Stimulated activated CD8-positive, alpha-beta memory T cell treated with anti-CD3 and anti-CD28 coated beads, Interleukin-7, amount 100 ng/mL, for 48 hours (primary cell): ENCODE results near the gene RARB.

Experiments
- DNase-seq, 2 donors: peaks; one replicate each; pipeline ENCODE4 v3.0.0-alpha.2; 2020; ENCODE audit warnings: low read depth in 1 of 2; ENCODE audit errors: extremely low read depth in 1 of 2

Gene RARB

DNA sequence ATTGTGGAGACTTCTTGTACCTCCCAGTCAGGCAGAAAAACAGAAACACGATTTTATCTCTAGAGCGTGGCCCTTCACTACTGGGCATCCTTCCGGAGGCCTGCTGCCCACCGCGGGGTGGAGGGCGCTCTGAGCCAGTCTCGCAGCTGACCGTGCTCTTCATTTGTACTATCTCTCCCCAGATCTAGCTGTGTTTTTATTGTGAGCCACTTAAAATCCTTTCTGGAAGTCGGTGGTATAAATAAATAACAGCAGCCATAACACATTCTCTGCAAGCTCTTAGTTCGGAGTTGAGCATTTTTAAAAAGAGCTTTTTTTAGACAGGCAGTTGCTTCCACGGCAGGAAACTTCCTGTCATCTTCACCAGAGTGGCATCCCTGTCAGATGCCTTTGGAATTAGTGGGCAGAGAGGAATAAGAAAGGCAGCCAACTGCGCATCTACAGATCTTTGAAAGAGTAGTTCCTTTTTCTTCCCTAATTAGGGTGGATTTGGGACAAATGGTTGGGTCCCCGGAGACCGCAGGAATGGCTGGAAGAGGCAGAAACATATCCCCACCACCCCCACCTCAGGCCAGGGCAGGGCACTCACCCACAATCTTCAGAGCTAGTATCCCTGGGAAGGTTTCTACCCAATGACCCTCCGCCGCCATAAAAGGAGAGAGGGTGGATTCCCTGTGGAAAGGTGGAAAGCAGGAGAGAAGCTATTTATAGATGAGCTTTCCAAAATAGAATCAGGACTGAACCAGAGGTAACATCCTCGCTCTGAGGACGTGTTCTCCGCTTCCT is 145.5 kb downstream of the RARB start:
- no peak for DNase-seq

DNA sequence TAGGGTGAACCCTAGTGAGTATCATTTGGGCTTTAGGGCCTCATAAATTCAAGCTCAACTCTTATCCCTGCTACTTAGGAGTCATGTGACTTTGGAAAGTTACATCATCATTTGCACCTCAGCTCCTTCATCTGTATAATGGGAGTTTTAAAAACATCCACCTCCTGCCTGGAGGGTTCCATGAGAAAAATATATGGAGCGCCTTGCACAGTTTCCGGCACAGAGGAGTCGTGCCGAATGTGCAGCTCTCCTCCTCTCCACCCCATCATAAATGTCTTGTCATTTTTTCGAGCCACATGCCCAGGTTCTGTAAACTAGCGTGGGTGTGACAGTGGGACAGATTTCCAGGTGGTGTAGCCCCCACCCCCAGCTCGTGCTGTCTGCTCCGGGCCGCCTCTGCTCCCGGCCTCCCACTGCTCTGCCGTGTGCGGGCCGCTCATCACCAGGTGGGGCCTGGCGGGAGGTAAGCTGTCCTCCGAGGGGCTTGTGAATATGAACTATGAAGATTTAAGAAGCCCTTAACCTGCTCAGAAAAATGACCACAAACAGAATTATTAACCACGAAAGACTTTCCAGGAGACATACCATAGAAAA is 146.2 kb downstream of the RARB start:
- no peak for DNase-seq

DNA sequence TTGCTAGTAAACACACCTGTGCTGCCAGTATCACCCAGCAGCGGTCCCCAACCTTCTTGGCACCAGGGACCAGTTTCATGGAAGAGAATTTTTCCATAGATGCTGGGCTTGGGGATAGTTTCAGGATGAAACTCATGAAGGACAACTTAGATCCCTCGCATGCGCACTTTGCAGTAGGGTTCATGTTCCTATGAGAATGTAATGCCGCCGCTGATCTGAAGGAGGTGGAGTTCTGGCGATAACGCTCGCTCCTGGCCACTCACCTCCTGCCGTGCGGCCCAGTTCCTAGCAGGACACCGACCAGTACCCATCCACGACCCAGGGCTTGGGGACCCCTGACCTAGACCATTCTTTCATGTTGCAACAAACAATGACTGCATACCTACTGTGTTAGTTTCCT is 146.9 kb downstream of the RARB start:
- no peak for DNase-seq

DNA sequence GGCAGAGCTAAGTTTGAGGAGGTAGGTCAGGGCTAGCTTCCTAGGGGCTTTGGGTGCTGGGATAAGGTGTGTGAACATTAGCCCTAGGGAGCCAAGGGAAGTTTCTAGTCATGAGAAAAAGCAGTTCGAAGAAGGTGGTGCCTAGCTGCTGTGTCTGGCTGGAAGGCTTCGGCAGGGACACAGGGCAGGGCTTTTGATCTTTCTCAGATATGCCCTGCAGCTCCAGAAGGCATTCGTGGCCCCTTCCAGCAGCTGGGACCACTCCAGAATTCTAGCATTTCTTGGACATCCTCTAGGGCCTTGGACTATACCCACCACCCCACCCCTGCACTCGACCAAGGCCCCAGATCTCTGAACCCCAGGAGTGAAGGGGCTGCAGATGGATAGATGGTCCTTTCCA is 148.1 kb downstream of the RARB start:
- no peak for DNase-seq

DNA sequence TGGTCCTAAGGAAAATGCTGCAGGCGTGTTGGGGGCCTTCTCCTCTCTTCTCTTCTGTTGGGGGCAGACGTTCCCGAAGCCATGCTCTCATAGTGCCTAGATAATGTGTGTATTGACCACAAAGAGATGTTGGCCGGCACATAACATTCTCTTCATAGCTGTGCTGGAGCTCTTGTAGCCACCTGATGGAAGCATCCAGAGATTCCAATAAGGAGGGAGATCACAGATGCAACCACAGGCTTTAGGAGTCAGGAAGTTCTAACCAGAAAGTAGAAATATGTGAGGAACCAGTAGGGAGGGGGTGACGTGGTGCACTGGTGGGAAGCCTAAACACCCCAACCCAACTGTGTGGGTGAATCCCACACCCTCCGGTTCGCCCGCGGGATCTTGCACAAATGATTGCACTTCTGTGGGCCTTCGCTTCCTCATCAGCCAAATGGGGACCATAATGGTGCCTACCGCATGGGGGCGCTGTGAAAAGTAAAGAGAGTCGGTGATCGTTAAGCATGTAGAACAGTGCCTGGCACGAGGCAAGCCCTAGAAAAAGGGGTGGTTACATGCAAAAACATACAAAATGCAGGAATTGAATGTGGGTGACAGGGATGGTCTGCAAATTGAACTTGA is 148.9 kb downstream of the RARB start:
- no peak for DNase-seq

DNA sequence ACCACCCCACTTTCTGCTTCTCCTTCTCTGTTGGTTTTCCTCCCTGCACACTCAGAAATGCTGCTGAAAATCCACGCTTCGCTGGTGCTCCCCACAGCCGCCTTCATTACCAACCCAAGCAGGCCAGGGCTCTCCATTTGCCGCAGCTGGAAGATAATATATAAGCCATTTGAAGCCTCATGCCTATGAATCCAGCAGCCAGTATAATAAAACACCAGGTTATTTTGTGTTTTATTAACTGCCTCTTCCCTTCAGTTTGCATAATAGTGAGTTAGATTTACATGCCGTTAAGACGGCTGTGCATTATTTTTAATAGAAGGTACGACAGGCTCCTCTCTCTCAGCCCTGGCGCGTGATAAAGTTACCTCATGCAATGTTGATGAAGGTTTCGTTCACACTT is 150.0 kb downstream of the RARB start:
- DNase-seq: no peak

DNA sequence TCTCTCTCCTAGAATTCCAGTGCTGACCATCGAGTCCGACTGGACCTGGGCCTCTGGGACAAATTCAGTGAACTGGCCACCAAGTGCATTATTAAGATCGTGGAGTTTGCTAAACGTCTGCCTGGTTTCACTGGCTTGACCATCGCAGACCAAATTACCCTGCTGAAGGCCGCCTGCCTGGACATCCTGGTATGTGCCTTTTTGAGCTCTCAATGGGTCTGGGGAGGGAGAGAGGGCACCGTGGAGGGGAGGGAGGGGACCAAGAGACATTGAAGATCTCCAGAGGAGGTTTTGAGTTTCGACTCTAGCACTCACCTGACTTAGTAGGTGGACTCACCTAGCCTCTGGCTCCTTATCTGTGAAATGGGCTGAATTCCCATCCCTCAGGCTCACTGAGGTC is 152.5 kb downstream of the RARB start:
- DNase-seq: no peak

DNA sequence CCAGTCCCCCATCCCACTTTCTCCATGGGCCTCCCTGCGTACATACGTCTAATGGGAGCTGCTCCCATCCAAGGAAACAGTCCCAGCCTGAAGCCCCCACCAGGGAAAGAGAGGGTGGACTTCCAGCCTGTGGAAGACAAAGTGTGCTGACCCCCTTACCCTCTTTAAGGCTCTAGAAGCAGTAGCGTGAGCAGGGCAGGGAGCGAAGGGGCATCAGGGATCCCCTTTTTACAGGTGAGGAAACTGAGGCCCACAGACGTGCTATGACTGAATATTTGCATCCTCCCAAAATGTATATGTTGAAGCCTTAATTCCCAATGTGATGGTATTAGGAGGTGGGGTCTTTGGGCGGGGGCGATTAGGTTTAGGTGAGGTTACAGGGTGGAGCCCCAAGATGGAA is 153.3 kb downstream of the RARB start:
- DNase-seq: no peak

DNA sequence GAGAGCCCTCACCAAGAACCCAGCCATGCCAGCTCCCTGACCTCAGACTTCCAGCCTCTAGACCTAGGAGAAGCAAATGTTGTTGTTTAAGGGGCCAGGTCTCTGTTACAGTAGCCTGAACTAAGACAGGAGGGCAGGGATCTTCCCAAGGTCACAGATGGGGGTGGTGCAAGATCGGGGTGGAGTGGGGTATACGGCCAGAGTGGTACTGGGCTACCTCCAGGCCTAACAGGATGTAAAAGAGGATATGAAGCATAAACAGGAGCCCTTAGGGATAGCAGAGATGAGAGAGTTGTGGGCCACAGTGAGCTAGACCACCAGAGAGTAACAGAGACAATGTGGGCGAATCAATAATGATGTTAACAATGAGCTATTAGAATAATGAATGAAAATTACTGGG is 153.8 kb downstream of the RARB start:
- DNase-seq: no peak

DNA sequence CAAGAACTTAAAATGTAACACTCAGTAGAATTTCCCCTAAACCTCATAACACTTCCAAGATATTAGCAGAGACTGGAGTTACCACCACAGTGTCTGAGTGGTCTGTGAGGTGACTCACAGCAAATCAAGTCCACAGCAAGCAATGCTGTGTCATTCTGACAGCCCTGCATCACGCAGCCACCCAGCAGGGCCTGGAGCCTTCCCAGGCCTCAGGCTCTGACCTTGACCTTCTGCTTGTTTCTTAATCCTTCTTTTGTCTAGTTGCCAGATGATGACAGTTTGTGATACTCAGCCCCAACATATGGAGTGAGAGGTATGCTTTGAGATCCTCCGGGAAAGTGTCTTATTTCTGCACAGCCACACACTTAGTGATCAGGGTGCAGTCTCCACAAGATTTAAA is 154.2 kb downstream of the RARB start:
- no peak for DNase-seq

DNA sequence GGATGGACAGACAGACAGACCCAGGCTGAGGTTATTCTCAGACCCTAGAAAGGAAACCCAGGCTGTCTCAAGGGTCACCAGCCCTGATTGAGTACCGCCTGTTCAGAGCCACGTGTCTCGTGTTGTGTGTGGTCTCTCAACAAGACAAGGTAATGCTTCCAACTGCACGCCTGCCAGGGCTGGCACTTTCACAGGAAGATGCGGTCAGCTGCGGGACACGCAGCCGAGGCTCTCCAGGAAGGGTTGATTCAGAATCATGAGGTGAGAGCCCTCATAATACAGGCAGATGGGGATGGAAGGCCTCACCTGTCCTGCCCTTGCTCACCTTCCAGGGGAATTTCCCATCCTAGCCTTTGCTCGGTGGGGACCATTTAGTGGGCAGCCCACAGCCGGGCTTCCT is 155.3 kb downstream of the RARB start:
- no peak for DNase-seq

DNA sequence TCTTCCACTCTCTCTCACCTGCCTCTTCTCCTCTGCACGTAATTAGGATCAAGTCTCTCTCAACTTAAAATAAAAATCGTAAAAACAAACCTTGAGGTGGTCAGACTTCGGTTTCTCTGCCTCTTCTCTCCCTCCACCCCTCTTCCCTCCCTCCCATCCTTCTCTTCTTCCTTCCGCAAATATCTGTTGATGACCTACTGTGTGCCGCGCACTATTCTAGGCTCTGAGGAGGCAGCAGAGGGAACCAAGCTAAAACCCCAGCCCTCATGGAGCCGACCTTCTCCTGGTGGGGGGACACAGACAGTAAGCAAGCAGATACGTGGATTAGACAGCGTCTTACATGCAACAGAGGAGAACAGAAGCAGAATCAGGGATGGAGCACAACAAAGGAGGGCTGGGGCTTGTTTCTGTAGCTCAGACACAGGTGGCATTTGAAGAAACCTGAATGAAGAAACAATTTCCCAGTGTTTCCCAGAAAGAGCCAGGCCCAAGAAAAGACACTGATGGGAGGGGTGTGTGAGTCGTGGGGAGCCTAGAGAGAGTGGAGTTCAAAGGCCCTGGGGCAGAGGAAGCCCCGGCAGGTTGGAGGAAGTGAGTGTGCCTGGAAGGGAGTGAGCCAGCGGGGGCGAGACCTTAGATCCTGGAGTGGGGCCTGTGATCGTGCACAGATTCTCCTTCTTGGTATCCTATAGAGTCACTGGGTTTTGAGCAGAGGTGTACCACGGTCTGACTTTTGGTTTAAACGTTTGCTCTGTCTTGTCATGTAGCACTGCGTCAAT is 156.1 kb downstream of the RARB start:
- DNase-seq: no peak

DNA sequence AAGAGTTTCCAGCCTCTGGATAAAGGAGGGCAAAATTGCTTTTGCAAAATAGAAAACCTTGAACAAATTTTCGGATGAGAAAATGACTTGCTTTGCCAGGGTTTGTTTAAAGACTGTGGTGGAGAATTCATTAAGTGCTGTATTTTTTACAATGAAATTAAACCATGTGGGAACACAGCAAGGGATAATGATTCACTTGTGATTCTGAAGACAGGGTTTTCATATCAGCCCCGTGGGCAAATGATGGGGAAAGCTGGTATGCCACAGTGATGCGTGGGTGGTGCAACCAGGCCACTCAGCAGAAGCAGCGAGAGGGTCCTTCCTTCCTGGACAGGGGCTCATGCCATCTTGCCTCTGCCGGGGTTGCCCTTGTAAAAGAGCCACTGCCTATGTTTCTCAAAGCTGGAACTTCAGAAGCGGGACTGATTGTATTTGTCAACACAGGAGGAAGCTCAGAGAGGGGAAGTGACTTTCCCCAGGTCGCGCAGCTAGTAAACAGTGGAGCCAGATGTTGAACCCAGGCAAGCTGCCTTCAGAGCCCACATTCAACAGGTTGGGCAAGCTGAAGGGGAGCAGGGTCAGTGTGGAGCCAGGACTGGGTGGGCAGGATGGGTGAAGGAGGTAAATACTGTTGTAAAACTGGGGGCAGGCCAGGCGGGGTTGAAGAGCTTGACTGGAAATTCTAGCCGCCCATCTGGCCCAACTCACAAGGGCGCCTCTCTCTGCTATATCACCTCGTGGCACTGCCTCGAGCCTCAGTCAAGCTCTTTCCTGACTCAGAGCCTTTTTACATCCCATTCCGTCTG is 157.5 kb downstream of the RARB start:
- no peak for DNase-seq

DNA sequence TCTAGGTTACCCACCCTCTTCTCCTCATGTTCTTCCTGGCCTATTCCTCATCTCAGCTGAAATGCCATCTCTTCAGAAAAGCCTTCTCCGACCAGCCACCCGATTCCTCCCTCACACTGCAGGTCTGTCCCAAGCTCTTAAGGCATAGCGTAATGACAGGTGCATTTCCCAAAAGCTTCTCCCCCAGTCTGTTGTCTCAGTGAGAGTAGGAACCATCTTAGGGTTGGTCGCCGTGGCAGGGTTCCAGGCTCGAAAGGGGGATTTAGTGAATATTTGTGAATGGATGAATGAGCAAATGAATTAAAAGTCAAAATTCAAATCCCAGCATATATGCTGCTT is 158.1 kb downstream of the RARB start:
- no peak for DNase-seq

DNA sequence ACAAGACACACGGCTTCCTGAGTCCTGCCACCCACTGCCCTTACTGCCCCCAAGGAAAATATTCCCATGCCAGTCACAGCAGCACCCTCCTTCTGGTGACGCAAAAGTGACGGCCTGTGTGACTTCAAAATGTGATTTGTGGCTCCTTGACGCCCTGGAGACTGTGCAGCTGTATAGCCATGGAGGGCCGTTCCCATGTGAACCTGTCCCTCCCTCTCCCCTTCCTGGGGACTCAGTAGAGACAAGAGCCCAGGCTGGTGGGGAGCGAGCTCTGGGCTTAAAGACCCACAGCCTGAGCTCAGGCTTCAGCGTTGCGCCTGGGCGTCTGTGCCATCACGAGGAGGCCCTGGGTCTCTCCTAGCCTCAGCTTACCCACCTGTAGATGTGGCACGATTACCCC is 158.5 kb downstream of the RARB start:
- DNase-seq: no peak

DNA sequence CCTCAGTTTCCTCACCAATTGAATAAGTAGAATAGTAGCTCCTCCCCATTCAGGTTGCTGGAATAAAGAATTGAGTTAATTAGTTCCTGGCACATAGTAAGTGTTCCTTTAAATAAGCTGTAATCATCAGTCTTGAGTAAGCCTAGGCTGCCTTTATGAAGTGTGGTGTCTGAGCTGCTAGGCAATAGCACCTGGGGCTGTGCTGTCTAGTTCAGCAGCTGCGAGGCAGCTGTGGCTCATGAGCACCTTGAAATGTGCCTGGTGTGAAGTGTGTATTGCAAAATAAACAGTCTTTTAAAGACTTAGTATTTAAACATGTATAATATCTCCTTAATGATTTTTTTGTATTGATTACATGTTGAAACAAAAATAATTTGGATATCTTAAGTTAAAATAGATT is 159.0 kb downstream of the RARB start:
- no peak for DNase-seq

DNA sequence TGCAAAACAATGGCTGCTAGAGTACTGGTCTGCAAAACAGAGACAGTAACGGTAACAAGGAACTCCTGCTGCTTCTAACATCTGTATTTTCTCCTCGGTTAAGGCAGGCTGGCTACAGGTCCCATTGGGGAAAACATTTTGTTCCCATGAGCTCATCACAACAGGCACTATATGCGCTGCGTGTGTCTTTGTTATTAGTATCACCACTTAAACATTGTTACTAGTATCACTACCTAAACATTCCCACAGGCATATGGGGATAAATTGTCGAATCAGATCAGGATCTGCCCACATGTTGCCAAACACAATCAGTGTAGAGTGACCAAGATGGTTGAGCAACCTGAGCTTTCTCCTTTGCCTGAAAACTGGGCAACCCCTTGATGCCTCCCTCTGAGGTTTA is 159.5 kb downstream of the RARB start:
- DNase-seq: no peak

DNA sequence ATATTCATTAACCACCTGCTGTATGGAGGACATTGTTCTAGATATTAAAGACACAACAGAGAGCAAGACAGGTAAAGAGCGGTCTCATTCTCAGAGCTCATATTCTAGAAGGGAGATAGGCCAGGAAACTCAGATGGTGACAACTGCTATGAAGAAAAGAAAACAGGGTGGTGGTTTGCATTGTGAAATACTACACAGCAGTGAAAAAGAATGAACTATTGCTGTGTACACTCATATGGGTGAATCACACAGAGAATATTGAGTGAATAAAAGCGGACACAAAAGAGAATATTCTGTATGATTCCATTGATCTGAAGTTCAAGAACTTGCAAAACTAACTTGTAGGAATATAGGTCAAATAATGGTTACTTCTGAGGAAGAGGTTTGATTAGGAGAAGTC is 159.9 kb downstream of the RARB start:
- DNase-seq: no peak

DNA sequence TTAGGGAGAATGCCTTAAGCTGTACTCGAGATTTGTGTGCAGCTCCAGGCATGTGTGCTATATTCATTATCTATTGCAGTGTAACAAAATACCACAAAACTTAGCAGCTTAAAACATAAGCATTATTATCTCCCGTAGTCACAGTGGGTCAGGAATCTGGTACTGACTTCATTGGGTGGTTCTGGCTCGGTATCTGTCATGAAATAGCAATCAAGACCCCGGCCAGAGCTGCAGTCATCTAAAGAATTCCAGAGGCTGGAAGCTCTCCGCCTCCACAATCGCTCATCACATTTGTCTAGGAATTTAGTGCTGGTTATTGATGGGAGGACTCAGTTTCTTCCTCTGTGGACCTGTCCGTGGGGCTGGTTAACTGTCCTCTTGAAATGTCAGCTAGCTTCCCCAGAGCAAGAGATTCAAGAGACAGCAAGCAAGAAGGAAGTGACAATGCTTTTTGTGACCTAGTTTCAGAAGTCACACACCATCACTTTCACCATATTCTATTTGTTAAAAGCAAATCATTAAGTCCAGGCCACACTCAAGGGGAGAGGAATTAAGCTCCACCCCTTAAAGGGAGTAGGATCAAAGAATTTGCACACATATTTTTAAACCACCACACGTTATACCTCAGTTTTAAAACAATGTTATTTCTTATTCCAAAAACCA is 160.5 kb downstream of the RARB start:
- DNase-seq: no peak

DNA sequence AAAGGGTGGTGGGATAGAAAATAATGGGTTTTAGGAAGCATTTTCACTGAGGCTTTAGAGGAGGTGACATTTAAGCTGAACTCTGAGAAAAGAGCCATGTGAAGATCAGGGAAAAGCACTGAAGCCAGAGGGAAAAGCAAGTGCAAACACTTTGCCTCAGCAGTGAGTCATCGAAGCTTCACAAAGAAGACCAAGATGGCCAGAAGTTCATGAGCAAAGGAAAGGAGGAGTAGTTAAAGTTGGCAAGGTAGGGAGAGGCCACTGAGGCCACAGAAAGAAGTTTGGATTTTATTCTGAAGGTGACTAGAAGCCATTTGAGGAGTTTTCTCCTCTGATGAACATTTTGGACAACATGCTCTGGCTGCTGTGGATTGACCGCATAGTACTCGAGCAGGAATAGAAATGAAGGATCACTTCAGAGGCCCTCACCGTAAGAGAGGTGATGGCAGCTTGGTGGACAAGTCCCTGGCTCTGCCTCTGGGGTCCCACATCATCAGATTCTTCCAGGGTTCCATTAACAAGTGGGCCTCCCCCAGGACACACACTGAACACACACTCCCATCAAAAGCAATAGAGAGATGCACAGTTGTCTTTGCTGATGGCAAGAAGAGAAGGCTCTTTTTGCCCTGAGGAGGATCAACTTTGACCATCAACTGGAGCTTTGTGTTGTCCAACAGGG is 161.2 kb downstream of the RARB start:
- no peak for DNase-seq
